Lower leg skin (tissue), 4 donors: ENCODE results near the gene COL8A1. TPM values are rescaled to one million over a fixed set of nuclear protein-coding genes. Genes with fewer than 3 reads are reported as not detected.
"Not testable (repeated sequence)": the region's sequence is repeated elsewhere in the genome, so short reads cannot be mapped to it uniquely, and the experiment has no call there.

ENCODE experiments used
- DNase-seq, 2 donors: peaks; one replicate each; pipeline ENCODE4 v3.0.0-alpha.2; 2019; ENCODE audit warnings: low spot score in 2 of 2
- H3K4me3 ChIP-seq: fragments of 200-600 bp; sonication (generic); 2 replicates; pipeline ENCODE4 v1.5.1; 2017; ENCODE audit warnings: mild to moderate bottlenecking, low read depth; ENCODE audit not compliant: poor library complexity, severe bottlenecking
- CTCF ChIP-seq, 3 donors: fragments of 450-650 bp; IDR thresholded peaks; one replicate each; pipeline ENCODE4 v1.5.1; 2016; ENCODE audit warnings: antibody characterized with exemption in 3 of 3, mild to moderate bottlenecking in 3 of 3, moderate library complexity in 2 of 3
- POLR2A ChIP-seq, 2 donors: fragments of 450-650 bp; IDR thresholded peaks; one replicate each; pipeline ENCODE4 v1.6.1; 2016 to 2017; ENCODE audit warnings: antibody characterized with exemption in 2 of 2, mild to moderate bottlenecking in 1 of 2, moderate library complexity in 1 of 2
- WGBS, 2 donors: methylation state at CpG; one replicate each; pipeline ENCODE4 v1.1.5; 2018; 5-methylcytosine and 5-hydroxymethylcytosine counted together
- intact Hi-C: fragments of 100-400 bp; cut with DNase I; formaldehyde crosslinking; loops from one replicate; pipeline ENCODE4 v1.15.0; 2023; ENCODE audit warnings: low total_unique reads
- total RNA-seq, 4 donors: library from RNA; depleted of rRNA; stranded (reverse); fragments of >200 nt; gene quantifications; one replicate each; pipeline ENCODE4 v1.1.0, GENCODE V29; 2016

COL8A1 gene
- total RNA-seq, 4 donors from 2014 or later, result 5.0 to 11.5 (median 7.2) TPM

GRCh38 chr3:99716463-99716995, 78.1 kb downstream of the COL8A1 start:
- DNase-seq, result no peak
- 59 to 71% methylated on average over 3 of the region's 3 CpGs for WGBS, 2 donors
- TF ChIP-seq CTCF (IDR thresholded peaks at IDR 0.05) (no peak), POLR2A (IDR thresholded peaks at IDR 0.05) (no peak)
- H3K4me3 ChIP-seq, result no peak overlapping the region
- intact Hi-C loops, result no loop called here

- no peak for DNase-seq
- WGBS, 2 donors, result 25 to 32% methylated on average over 8 of the region's 8 CpGs
- H3K4me3 ChIP-seq, result no peak overlapping the region
- intact Hi-C loops, result no loop called here
- no peak for TF ChIP-seq CTCF (IDR thresholded peaks at IDR 0.05)
- no peak for TF ChIP-seq POLR2A (IDR thresholded peaks at IDR 0.05)
Measured at GRCh38 chr3:99720985-99721632, 82.7 kb downstream of the COL8A1 start.

- no peak for DNase-seq
- no peak overlapping the region for H3K4me3 ChIP-seq
- intact Hi-C loops, result no loop called here
- TF ChIP-seq POLR2A (IDR thresholded peaks at IDR 0.05) (no peak), CTCF (IDR thresholded peaks at IDR 0.05) (no peak)
- WGBS, 2 donors, result 70 to 79% methylated on average over 2 of the region's 2 CpGs
Measured at GRCh38 chr3:99721633-99722007, 83.2 kb downstream of the COL8A1 start.

- no peak for DNase-seq
- 58 to 59% methylated on average over 1 of the region's 1 CpG for WGBS, 2 donors
- intact Hi-C loops, result no loop called here
- TF ChIP-seq CTCF (IDR thresholded peaks at IDR 0.05), result no peak
- no peak for TF ChIP-seq POLR2A (IDR thresholded peaks at IDR 0.05)
- H3K4me3 ChIP-seq, result no peak overlapping the region
Measured at GRCh38 chr3:99724276-99724675, 85.9 kb downstream of the COL8A1 start.

- WGBS, 2 donors, result 54 to 59% methylated on average over 2 of the region's 2 CpGs
- TF ChIP-seq POLR2A (IDR thresholded peaks at IDR 0.05) (no peak), CTCF (IDR thresholded peaks at IDR 0.05) (no peak)
- H3K4me3 ChIP-seq, result no peak overlapping the region
- DNase-seq, result no peak
- intact Hi-C loops, result no loop called here
Measured at GRCh38 chr3:99730870-99731269, 92.5 kb downstream of the COL8A1 start.

- DNase-seq, result no peak
- no peak overlapping the region for H3K4me3 ChIP-seq
- intact Hi-C loops, result no loop called here
- 82 to 92% methylated on average over 1 of the region's 1 CpG for WGBS, 2 donors
- no peak for TF ChIP-seq CTCF (IDR thresholded peaks at IDR 0.05)
Measured at GRCh38 chr3:99731499-99731898, 93.1 kb downstream of the COL8A1 start.

- intact Hi-C loops, H3K4me3 ChIP-seq, DNase-seq: not testable (repeated sequence)
- 82 to 97% methylated on average over 2 of the region's 2 CpGs for WGBS, 2 donors
Measured at GRCh38 chr3:99740371-99740770, 102.0 kb downstream of the COL8A1 start.
